Measurements from ENCODE around the gene FOSL2. TPM values are rescaled to one million over a fixed set of nuclear protein-coding genes. Genes with fewer than 3 reads are reported as not detected.

The FOSL2 gene
- total RNA-seq, 1 experiment from 2014 or later, result 53.7 TPM

- intact Hi-C loops (cut with micrococcal nuclease; ENCODE audit: unreplicated experiment), result no loop called here
- Mint-ChIP-seq H3K27me3 (ENCODE audit: unreplicated experiment) (no peaks in the 10 kb centered on the region), H3K36me3 (ENCODE audit: insufficient read depth, unreplicated experiment) (no peaks in the 10 kb centered on the region), H3K4me1 (ENCODE audit: low read depth, unreplicated experiment) (peaks cover 13% of the 10 kb centered on the region), H3K9me3 (ENCODE audit: low read depth, unreplicated experiment) (no peaks in the 10 kb centered on the region), H3K4me3 (ENCODE audit: low read depth, unreplicated experiment) (no peak overlapping the region), H3K27ac (ENCODE audit: unreplicated experiment) (no peak overlapping the region)
- BruUV-seq (replicated peaks), result no TSS peak
- CTCF ChIA-PET, result interaction anchor here (0.6 kb wide), 1 partner anchor 34 kb away, joined by 3 read pairs; no protein-coding TSS in a partner anchor
- DNase-seq, result no peak
- TF ChIP-seq CTCF (IDR thresholded peaks at IDR 0.05; ENCODE audit: unreplicated experiment), result no peak
These were observed 61.6 kb downstream of the FOSL2 start for GRCh38 chr2:28454016-28454930.

- Mint-ChIP-seq H3K27ac (ENCODE audit: unreplicated experiment) (no peak overlapping the region), H3K4me3 (ENCODE audit: low read depth, unreplicated experiment) (no peak overlapping the region), H3K4me1 (ENCODE audit: low read depth, unreplicated experiment) (no peaks in the 10 kb centered on the region), H3K27me3 (ENCODE audit: unreplicated experiment) (no peaks in the 10 kb centered on the region), H3K36me3 (ENCODE audit: insufficient read depth, unreplicated experiment) (no peaks in the 10 kb centered on the region), H3K9me3 (ENCODE audit: low read depth, unreplicated experiment) (peaks cover 3% of the 10 kb centered on the region)
- BruUV-seq (replicated peaks), result no TSS peak
- no peak for TF ChIP-seq CTCF (IDR thresholded peaks at IDR 0.05; ENCODE audit: unreplicated experiment)
- no peak for DNase-seq
- intact Hi-C loops (cut with micrococcal nuclease; ENCODE audit: unreplicated experiment), result no loop called here
- CTCF ChIA-PET, result no interaction called here
These were observed 64.6 kb downstream of the FOSL2 start for GRCh38 chr2:28457237-28457636.

- no TSS peak for BruUV-seq (replicated peaks)
- Mint-ChIP-seq H3K4me1 (ENCODE audit: low read depth, unreplicated experiment) (no peaks in the 10 kb centered on the region), H3K27me3 (ENCODE audit: unreplicated experiment) (peaks cover 15% of the 10 kb centered on the region), H3K4me3 (ENCODE audit: low read depth, unreplicated experiment) (no peak overlapping the region), H3K36me3 (ENCODE audit: insufficient read depth, unreplicated experiment) (no peaks in the 10 kb centered on the region), H3K9me3 (ENCODE audit: low read depth, unreplicated experiment) (peaks cover 10% of the 10 kb centered on the region), H3K27ac (ENCODE audit: unreplicated experiment) (no peak overlapping the region)
- no peak for DNase-seq
- CTCF ChIA-PET, result no interaction called here
- intact Hi-C loops (cut with micrococcal nuclease; ENCODE audit: unreplicated experiment), result no loop called here
- no peak for TF ChIP-seq CTCF (IDR thresholded peaks at IDR 0.05; ENCODE audit: unreplicated experiment)
These were observed 68.4 kb downstream of the FOSL2 start for GRCh38 chr2:28461056-28461455.

GRCh38 chr2:28462122-28462521 is 69.5 kb downstream of the FOSL2 start:
- TF ChIP-seq CTCF (IDR thresholded peaks at IDR 0.05; ENCODE audit: unreplicated experiment), result no peak
- CTCF ChIA-PET, result no interaction called here
- Mint-ChIP-seq H3K4me1 (ENCODE audit: low read depth, unreplicated experiment) (no peaks in the 10 kb centered on the region), H3K9me3 (ENCODE audit: low read depth, unreplicated experiment) (peaks cover 10% of the 10 kb centered on the region), H3K27me3 (ENCODE audit: unreplicated experiment) (peaks cover 15% of the 10 kb centered on the region), H3K36me3 (ENCODE audit: insufficient read depth, unreplicated experiment) (no peaks in the 10 kb centered on the region), H3K4me3 (ENCODE audit: low read depth, unreplicated experiment) (no peak overlapping the region), H3K27ac (ENCODE audit: unreplicated experiment) (no peak overlapping the region)
- no peak for DNase-seq
- BruUV-seq (replicated peaks), result no TSS peak
- intact Hi-C loops (cut with micrococcal nuclease; ENCODE audit: unreplicated experiment), result no loop called here
